H9 (cell line): Measurements from ENCODE around the gene FAM89B. TPM values are rescaled to one million over a fixed set of nuclear protein-coding genes. Genes with fewer than 3 reads are reported as not detected.

Experiments used
- DNase-seq: peaks from one replicate; pipeline ENCODE4 v3.0.0-alpha.2; 2017
- H2AFZ ChIP-seq: one replicate; pipeline ENCODE4 v1.6.1; 2013; ENCODE audit warnings: mild to moderate bottlenecking, low read length, control low read depth, moderate library complexity
- H2AK5ac ChIP-seq: 2 replicates; pipeline ENCODE4 v1.6.1; 2013; ENCODE audit warnings: low read length, control low read depth, mixed read lengths; ENCODE audit not compliant: insufficient read length
- H2BK120ac ChIP-seq: one replicate; pipeline ENCODE4 v1.6.1; 2013; ENCODE audit warnings: low read depth, mild to moderate bottlenecking, low read length, control low read depth, inconsistent platforms; ENCODE audit not compliant: poor library complexity, severe bottlenecking
- H2BK12ac ChIP-seq: 2 replicates; pipeline ENCODE4 v1.6.1; 2013; ENCODE audit warnings: low read length, control low read depth, mixed read lengths, low read depth; ENCODE audit not compliant: insufficient read length
- H2BK15ac ChIP-seq: 2 replicates; pipeline ENCODE4 v1.6.1; 2013; ENCODE audit warnings: low read depth, low read length, control low read depth
- H2BK20ac ChIP-seq: one replicate; pipeline ENCODE4 v1.6.1; 2013; ENCODE audit warnings: low read depth, mild to moderate bottlenecking, low read length, control low read depth, inconsistent platforms; ENCODE audit not compliant: poor library complexity, severe bottlenecking
- H2BK5ac ChIP-seq: 2 replicates; pipeline ENCODE4 v1.6.1; 2013; ENCODE audit warnings: low read length, control low read depth, mixed read lengths; ENCODE audit not compliant: insufficient read length
- H3K14ac ChIP-seq: 2 replicates; pipeline ENCODE4 v1.6.1; 2013; ENCODE audit warnings: low read length, control low read depth; ENCODE audit not compliant: insufficient read depth
- H3K18ac ChIP-seq: 2 replicates; pipeline ENCODE4 v1.6.1; 2013; ENCODE audit warnings: low read depth, mild to moderate bottlenecking, mixed read lengths, low read length, control low read depth; ENCODE audit not compliant: insufficient read length
- H3K23ac ChIP-seq: 2 replicates; pipeline ENCODE4 v1.6.1; 2013; ENCODE audit warnings: low read length, control low read depth, mixed read lengths, low read depth; ENCODE audit not compliant: insufficient read length
- H3K23me2 ChIP-seq: 2 replicates; pipeline ENCODE4 v1.6.1; 2013; ENCODE audit warnings: low read depth, mild to moderate bottlenecking, mixed read lengths, low read length, control low read depth; ENCODE audit not compliant: insufficient read length, poor library complexity, severe bottlenecking
- H3K27ac ChIP-seq: 2 replicates; pipeline ENCODE4 v1.5.1; 2013; ENCODE audit warnings: low read length, control low read depth, mixed read lengths, low read depth; ENCODE audit not compliant: insufficient read length
- H3K27me3 ChIP-seq: 2 replicates; pipeline ENCODE4 v1.6.1; 2013; ENCODE audit warnings: low read length, control low read depth, inconsistent platforms; ENCODE audit not compliant: insufficient read depth
- H3K4ac ChIP-seq: 2 replicates; pipeline ENCODE4 v1.6.1; 2013; ENCODE audit warnings: low read depth, mild to moderate bottlenecking, control low read depth, inconsistent platforms, low read length, moderate library complexity
- H3K4me1 ChIP-seq: 2 replicates; pipeline ENCODE4 v1.6.1; 2013; ENCODE audit warnings: low read length, control low read depth, inconsistent platforms; ENCODE audit not compliant: insufficient read depth
- H3K4me2 ChIP-seq: 2 replicates; pipeline ENCODE4 v1.6.1; 2013; ENCODE audit warnings: low read length, control low read depth, mixed read lengths; ENCODE audit not compliant: insufficient read length, insufficient read depth
- H3K56ac ChIP-seq: 2 replicates; pipeline ENCODE4 v1.6.1; 2013; ENCODE audit warnings: low read depth, mild to moderate bottlenecking, mixed read lengths, low read length, control low read depth; ENCODE audit not compliant: insufficient read length
- H3K79me1 ChIP-seq: 2 replicates; pipeline ENCODE4 v1.6.1; 2013; ENCODE audit warnings: low read depth, mild to moderate bottlenecking, moderate library complexity, low read length, control low read depth, inconsistent platforms; ENCODE audit not compliant: insufficient read depth, poor library complexity, severe bottlenecking
- H3K79me2 ChIP-seq: 2 replicates; pipeline ENCODE4 v1.6.1; 2013; ENCODE audit warnings: low read length, control low read depth, inconsistent platforms; ENCODE audit not compliant: insufficient read depth
- H3K9ac ChIP-seq: 2 replicates; pipeline ENCODE4 v1.6.1; 2013; ENCODE audit warnings: low read length, control low read depth, mixed read lengths; ENCODE audit not compliant: insufficient read length; ENCODE audit errors: extremely low read depth
- H3K9me3 ChIP-seq: one replicate; pipeline ENCODE4 v1.6.1; 2013; ENCODE audit warnings: low read depth, low read length, inconsistent platforms; ENCODE audit not compliant: control insufficient read depth
- H3T11ph ChIP-seq: one replicate; pipeline ENCODE4 v1.6.1; 2013; ENCODE audit warnings: mild to moderate bottlenecking, low read length, control low read depth, inconsistent platforms
- H4K20me1 ChIP-seq: one replicate; pipeline ENCODE4 v1.6.1; 2013; ENCODE audit not compliant: control insufficient read depth, insufficient read length, insufficient read depth
- H4K5ac ChIP-seq: 2 replicates; pipeline ENCODE4 v1.6.1; 2013; ENCODE audit warnings: low read depth, mild to moderate bottlenecking, mixed read lengths, low read length, control low read depth; ENCODE audit not compliant: insufficient read length
- H4K8ac ChIP-seq: replicated peaks from 2 replicates; pipeline ENCODE4 v1.6.1; 2013; ENCODE audit warnings: low read length, control low read depth, mixed read lengths, low read depth; ENCODE audit not compliant: insufficient read length
- H4K91ac ChIP-seq: 2 replicates; pipeline ENCODE4 v1.6.1; 2013; ENCODE audit warnings: low read depth, mild to moderate bottlenecking, moderate library complexity, mixed read lengths, low read length, control low read depth; ENCODE audit not compliant: insufficient read length
- H3K27ac Mint-ChIP-seq, 3 experiments: 2 replicates in 2 of 3; 3 replicates in 1 of 3; pipeline ENCODE4 v1.8.0; 2020 to 2021; ENCODE audit warnings: mixed read lengths in 3 of 3, mild to moderate bottlenecking in 1 of 3, moderate library complexity in 1 of 3
- H3K27me3 Mint-ChIP-seq: 2 replicates; pipeline ENCODE4 v1.8.0; 2021; ENCODE audit warnings: low read depth, mild to moderate bottlenecking, moderate library complexity, mixed read lengths
- H3K36me3 Mint-ChIP-seq, 3 experiments: 2 replicates in 2 of 3; 3 replicates in 1 of 3; pipeline ENCODE4 v1.8.0; 2020 to 2021; ENCODE audit warnings: low read depth in 3 of 3, mixed read lengths in 3 of 3; ENCODE audit not compliant: insufficient read depth in 1 of 3
- H3K4me1 Mint-ChIP-seq, 2 experiments: 2 replicates each; pipeline ENCODE4 v1.8.0; 2020; ENCODE audit warnings: mixed read lengths in 2 of 2
- H3K4me3 Mint-ChIP-seq, 2 experiments: 2 replicates in 1 of 2; 3 replicates in 1 of 2; pipeline ENCODE4 v1.8.0; 2020 to 2021; ENCODE audit warnings: mild to moderate bottlenecking in 2 of 2, mixed read lengths in 2 of 2, moderate library complexity in 1 of 2
- H3K9me3 Mint-ChIP-seq, 2 experiments: 2 replicates in 1 of 2; 3 replicates in 1 of 2; pipeline ENCODE4 v1.8.0; 2020; ENCODE audit warnings: mild to moderate bottlenecking in 2 of 2, mixed read lengths in 2 of 2, moderate library complexity in 1 of 2
- CTCF ChIP-seq: fragments of 200-600 bp; sonication (generic); conservative IDR thresholded peaks from 3 replicates; pipeline ENCODE4 v1.8.0; 2021; ENCODE audit warnings: antibody characterized with exemption, mild to moderate bottlenecking
- WGBS: extraction: QIAGEN DNeasy Blood & Tissue Kit; methylation state at CpG from one replicate; pipeline ENCODE4 v1.1.7; 2013; ENCODE audit warnings: missing lambda C conversion rate, low lambda C conversion rate, mixed read lengths; ENCODE audit not compliant: insufficient read length; ENCODE audit errors: extremely low coverage; 5-methylcytosine and 5-hydroxymethylcytosine counted together
- total RNA-seq: library from RNA; stranded (reverse); gene quantifications from 2 replicates; pipeline ENCODE4 v1.2.1, GENCODE V29; 2021

The FAM89B gene
- total RNA-seq, 1 experiment from 2014 or later, result 21.7 TPM

DNA sequence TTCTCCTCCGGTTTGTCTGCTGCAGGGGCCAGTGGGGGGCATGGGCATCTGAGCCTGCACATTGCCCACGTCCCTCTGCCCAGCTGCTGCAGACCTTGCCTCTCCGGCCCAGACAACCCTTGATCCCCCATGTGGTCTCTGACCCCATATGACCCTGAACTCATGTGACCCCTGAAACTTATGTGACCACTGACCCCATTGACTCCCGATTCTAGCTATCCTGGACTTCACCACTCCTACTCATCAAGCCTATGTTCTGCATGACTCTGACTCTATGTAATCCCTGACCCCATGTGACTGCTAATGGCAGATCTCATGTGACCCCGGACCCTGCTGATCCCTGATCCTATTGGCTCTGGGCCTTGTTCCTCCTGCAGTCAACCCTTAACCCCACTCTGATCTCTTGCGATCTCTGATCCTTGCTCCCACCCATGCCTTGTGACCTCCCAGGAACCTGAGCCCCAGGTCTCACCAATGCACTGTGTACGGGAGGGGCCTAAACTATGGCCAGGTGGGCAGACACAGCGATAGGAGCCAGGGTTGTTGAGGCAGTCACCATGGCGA lies 19.9 kb upstream of the FAM89B start:
- Histone ChIP-seq H3K79me1 (no peaks in the 10 kb centered on the region), H3K4me1 (peaks cover 8% of the 10 kb centered on the region; the same call in 1 of the 2 replicates), H2BK12ac (no peak overlapping the region), H3K14ac (no peak overlapping the region), H3K27ac (no peak overlapping the region), H2AFZ (no peak overlapping the region), H4K91ac (no peak overlapping the region), H3K9ac (no peak overlapping the region), H2BK5ac (no peak overlapping the region), H3K9me3 (no peaks in the 10 kb centered on the region), H2AK5ac (no peak overlapping the region), H3K23ac (no peak overlapping the region), H3K4me2 (no peak overlapping the region), H2BK120ac (no peak overlapping the region), H3K79me2 (no peaks in the 10 kb centered on the region), H3K56ac (no peak overlapping the region), H3K27me3 (no peaks in the 10 kb centered on the region; the same call in 1 of the 2 replicates), H3K23me2 (no peaks in the 10 kb centered on the region), H4K8ac (no peak overlapping the region), H3T11ph (no peak overlapping the region), H2BK20ac (no peak overlapping the region), H4K5ac (no peak overlapping the region), H4K20me1 (no peaks in the 10 kb centered on the region), H3K4ac (no peak overlapping the region), H3K18ac (no peak overlapping the region), H2BK15ac (no peak overlapping the region)
- H3K36me3 Mint-ChIP-seq, result no peaks in the 10 kb centered on the region
- no peaks in the 10 kb centered on the region; a peak in 1 of 5 replicates for H3K9me3 Mint-ChIP-seq
- H3K4me3 Mint-ChIP-seq, result peak overlapping the region in 1 of 2 experiments; percentile 4; a peak in 1 of 5 replicates
- no CpG with 5 or more reads among the region's 9 CpGs for WGBS
- peaks cover 43 to 61% of the 10 kb centered on the region in 2 experiments for H3K4me1 Mint-ChIP-seq
- H3K27me3 Mint-ChIP-seq, result peaks cover 75% of the 10 kb centered on the region
- no peak for DNase-seq
- TF ChIP-seq CTCF, result no peak
- H3K27ac Mint-ChIP-seq, result no peak overlapping the region
